Right forelimb (tissue), 1 donor: ENCODE results near the gene OSBPL2.
A peak's percentile ranks its signal among the peaks of the same experiment; 100 is the strongest.

Experiments used
- DNase-seq: peaks from one replicate; pipeline ENCODE4 v3.0.0-alpha.2; 2018

OSBPL2 gene

GRCh38 chr20:62287129-62287528 lies 48.8 kb downstream of the OSBPL2 start:
- no peak for DNase-seq

DNA sequence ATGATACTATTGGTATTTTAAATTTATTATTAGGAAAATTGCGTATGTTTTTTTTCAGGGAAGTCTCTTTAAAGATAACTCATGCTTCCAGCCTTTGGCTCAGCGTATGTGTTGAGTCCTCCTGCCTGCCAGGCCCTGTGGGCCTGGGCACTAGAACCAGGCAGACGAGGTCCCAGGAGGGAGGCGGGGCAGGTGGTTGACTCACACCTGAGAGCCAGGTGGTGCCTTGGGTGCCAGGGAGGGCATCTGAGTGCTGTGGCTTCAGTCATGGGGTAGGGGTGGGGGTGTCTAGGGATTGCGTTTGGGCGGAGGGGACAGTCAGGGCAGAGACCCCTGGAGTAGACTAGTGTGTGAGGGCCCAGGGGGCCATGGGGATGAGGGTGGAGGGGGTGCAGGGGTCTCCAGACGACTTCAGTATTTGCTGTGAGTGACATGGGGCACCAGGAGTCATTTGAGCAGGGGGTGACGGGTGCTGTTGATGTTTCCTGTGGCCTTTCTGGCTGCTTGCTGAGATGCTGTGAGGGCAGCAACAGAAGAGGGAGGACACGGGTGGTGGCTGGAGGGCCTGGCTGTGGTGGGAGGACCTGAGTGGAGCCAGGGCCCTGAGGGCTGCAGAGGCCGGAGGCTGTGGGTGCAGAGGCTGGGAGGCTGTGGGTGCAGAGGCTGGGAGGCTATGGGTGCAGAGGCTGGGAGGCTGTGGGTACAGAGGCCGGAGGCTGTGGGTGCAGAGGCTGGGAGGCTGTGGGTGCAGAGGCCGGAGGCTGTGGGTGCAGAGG lies 49.6 kb downstream of the OSBPL2 start:
- no peak for DNase-seq

- DNase-seq, result no peak
These were observed 50.3 kb downstream of the OSBPL2 start for GRCh38 chr20:62288535-62289105.

DNA sequence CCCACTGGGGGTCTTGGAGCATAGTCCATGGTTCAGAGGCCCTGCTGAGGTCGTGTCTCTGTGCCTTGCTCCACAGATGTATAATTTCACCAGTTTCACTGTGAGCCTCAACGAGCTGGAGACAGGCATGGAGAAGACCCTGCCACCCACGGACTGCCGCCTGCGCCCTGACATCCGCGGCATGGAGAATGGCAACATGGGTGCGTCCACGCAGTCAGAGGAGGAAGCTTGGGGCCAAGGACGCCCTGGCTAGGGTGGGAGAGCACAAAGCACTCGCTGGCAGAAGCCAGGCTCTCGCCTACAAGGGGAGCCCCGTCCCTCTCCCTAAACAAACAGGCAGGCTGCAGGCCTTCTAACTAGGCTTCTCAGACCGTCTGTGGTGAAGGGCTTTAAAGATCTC lies 50.8 kb downstream of the OSBPL2 start:
- DNase-seq, result no peak

DNA sequence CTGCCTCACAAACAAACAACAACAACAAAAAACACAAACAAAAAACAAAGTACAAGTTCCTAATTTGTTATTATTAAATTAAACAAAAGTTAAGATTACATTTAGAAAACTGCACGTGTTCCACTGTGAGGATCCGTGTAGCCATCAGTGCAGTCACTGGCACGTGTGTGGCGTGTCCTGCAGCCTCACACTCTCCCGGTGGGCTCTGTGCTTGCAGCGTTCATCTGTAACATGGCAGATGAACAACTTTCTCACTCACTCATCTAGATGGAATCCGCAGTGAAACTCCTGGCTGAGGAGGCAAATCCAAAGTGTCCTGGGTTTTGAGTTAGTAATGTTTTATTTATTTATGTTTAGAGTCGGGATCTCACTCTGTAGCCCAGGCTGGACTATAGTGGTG lies 51.6 kb downstream of the OSBPL2 start:
- DNase-seq, result no peak

- DNase-seq, result no peak
These were observed 53.1 kb downstream of the OSBPL2 start for GRCh38 chr20:62291251-62292066.

DNA sequence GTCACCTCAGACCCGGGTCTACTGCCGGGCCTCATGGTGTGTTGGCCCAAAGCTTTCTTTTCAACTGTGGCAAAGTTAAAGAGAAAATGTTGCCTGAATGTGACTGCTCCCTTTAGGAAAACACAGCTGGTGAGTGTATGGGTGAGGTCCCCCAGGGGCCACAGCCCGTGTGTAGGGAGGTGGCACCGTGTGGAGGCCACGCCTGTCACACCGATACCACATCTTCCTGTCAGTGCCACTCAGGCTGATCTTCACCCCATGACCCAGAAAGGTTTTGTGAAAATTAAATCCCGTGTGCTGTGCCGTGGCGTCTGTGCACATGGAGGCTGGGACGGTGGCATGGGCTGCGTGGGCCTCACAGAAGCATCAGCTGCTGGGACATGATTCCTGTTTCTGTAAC lies 53.8 kb downstream of the OSBPL2 start:
- no peak for DNase-seq

DNA sequence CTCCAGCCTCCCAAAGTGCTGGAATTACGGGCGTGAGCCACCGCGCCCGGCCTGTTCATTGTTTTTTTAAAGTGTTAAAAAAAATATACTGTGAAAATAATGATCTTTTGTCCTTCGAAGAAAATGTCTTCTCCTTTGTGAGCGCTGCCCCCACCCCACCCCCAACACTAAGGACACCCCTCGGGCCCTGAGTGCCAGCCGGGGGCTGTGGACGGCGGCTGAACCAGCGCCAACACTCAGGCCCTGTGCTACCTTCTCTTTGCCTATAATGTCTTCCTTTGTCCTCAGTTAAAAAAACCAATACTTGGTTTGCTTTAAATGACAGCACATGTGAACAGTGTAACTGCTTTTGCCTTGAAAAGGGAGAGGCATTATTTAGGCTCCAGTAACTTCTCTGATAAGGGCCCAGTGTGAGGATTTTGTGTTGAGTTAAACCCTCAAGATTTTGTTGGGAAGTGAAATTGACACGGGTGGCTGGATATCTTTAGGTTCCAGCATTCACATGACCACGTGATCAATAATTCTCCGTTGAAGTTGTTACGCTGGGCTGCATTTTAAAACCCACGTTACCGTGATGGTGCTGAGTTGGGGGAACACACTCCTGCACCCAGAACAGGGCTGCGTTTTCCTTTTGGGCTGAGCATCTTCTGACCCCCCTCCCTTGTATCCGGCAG lies 54.9 kb downstream of the OSBPL2 start:
- DNase-seq, result no peak

- no peak for DNase-seq
These were observed 55.6 kb downstream of the OSBPL2 start for GRCh38 chr20:62293946-62294345.

- DNase-seq, result no peak
These were observed 56.2 kb downstream of the OSBPL2 start for GRCh38 chr20:62294516-62294915.

DNA sequence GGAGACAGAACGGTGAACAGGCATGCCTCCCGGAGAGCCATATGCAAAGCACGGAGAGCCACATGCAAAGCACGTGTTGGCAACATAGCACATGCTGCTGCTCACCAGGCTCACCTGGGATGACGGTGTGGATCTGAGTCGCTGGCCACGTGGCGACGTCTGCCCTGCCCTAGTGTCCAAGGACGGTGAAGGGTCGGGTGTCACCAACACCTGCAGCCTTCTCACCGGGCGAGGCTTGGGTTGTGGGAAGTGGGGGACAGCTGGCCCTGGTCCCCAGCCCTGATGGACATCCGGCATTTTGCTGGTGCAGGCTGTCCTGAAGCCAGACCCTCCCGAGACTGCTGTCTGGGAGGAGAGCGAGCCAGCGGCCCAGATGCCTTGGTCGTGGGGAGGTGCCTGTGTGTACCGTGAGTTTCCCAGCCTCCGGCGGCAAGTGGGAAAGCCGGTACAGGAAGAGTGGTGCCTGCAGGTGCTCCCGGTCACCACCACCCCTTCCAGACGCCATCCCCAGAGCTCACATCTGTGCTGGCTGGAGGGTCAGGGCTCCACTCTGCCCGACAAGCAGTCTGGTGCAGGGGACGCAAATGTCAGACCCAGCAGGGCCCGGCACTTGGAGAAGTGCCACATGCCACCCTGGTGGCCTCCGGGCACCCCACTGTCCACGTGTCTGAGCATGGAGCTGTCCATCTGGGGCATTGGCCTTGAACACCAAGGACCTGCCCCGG lies 58.6 kb downstream of the OSBPL2 start:
- no peak for DNase-seq

- no peak for DNase-seq
These were observed 59.3 kb downstream of the OSBPL2 start for GRCh38 chr20:62297449-62298227.

DNA sequence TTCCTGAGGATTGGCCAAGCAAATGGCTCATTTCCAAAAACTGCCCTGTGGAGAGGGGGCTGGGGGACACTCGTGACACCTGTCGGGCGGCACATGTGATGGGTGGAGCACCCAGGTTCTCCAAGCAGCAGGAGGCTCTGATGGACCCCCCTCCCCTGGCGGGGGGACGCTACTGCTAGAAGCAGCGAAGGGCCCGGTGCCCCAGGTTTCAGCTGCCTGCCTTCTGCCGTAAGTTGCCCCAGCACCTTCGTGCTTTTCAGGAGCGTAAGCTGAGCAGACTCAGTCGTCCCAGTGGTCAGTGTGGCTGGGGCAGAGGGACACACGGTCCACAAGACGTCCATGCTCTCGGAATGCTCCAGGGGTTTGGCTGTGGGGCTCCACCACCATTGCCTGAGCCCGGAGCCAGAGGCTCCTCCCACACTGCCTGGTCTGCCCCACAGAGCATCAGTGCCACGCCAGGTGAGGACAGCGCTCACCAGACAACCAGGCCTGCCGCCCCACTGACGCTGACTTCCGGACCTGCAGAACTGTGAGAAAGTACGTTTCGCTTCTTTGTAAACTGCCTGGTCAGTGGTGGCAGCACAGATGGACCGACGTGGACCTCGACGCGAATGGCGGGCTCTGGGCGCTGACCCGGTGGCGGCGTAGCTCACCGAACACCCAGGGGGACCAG lies 60.4 kb downstream of the OSBPL2 start:
- no peak for DNase-seq

DNA sequence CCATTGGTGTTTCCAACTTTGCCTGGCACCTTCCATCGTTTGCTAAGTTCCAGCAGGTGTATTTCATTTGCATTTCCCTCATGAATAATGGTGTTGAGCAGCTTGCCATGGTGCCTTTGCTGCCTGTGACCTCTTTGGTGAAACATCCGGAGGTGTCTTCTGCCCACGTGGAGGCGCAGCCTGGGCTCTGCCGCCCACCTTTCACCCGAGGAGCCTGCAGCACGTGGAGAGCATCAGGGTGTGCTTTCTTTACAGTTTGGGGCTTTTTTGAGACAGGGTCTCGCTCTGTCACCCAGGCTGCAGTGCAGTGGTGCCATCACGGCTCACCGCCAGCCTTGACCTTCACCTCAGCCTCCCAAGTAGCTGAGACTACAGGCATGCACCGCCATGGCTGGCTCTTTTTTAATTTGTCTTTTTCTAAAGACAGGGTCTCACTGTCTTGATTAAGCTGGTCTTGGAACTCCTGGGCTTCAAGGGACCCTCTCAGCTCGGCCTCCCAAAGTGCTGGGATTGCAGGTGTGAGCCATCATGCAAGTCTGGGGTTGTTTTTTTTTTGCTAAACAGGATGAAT lies 61.4 kb downstream of the OSBPL2 start:
- no peak for DNase-seq

GRCh38 chr20:62300319-62300718 lies 62.0 kb downstream of the OSBPL2 start:
- DNase-seq, result no peak

- DNase-seq, result no peak
These were observed 62.9 kb downstream of the OSBPL2 start for GRCh38 chr20:62301111-62301668.

DNA sequence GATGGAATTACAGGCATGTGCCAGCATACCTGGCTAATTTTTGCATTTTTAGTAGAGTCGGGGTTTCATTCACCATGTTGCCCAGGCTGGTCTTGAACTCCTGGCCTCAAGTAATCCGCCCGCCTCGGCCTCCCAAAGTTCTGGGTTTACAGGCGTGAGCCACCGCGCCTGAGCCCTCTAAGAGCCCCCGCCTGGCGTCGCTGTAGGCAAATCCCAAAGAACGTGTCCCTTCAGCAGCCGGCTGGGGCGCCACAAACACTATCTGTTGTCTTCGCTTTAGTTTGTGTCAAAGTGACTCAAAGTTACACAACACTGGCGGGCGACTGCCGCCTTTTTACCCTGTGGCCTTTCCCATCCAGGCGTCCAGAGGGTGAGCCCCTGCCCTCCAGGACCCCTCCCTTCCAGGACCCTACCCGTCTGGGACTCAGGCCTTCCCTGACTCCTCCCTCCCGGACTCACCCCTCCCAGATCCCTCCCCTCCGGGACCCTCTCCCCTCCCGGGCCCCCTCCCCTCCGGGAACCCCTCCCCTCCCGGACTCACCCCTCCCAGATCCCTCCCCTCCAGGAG lies 63.5 kb downstream of the OSBPL2 start:
- peak; percentile 90 for DNase-seq

DNA sequence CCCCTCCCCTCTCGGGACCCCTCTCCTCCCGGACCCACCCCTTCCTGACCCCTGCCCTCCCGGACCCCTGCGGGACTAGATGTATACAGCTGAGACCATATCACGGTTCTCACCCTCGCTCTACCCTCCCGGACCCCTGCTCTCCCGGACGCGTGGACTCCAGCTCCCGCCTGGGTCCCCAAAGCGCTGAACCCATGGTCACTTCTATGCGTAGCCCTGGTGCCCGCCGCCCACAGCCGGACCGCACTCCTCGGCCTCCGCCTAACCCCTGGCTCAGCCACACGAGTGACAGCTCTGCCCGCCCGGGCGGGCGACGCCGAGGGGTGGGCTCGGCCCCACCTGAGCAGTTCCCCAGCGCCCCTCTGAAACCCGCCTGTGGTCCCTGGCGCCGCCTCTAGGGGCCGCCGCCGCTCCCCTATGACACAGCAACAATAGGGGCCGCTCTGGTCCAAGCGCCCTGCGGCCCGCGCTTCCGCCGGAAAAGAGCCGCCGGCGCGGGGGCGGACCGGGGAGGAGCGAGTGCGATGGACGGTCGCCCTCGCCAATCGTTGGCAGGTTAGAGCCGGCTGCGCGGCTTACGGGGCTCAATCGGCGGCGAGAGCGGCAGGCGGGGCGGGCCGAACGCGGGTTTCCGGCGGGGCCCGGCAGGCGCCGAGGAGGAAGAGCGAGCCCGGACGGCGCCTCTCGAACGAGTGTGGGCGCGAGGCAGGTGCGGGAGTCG lies 64.2 kb downstream of the OSBPL2 start, which contains the start of gene ADRM1:
ADRM1 (plus strand) TSS at position 657 of the 721 bp plus-strand sequence. CDS start 572 bp downstream, outside the sequence.
- DNase-seq, result peak; percentile 99

GRCh38 chr20:62303062-62303339 lies 64.7 kb downstream of the OSBPL2 start:
- no peak for DNase-seq
